Stimulated activated CD8-positive, alpha-beta memory T cell treated with anti-CD3 and anti-CD28 coated beads, Interleukin-12 subunit alpha, Interleukin-12 subunit beta, amount 100 ng/mL, for 24 hours (primary cell): ENCODE measurements around the gene PLXNA4.

Source experiments
- DNase-seq: peaks from one replicate; pipeline ENCODE4 v3.0.0-alpha.2; 2020; ENCODE audit errors: extremely low read depth

Gene PLXNA4

GRCh38 chr7:132500727-132501440, 75.4 kb downstream of the PLXNA4 start:
- no peak for DNase-seq

- DNase-seq = no peak
These were observed 76.8 kb downstream of the PLXNA4 start for GRCh38 chr7:132499487-132499886.

GRCh38 chr7:132499065-132499464, 77.2 kb downstream of the PLXNA4 start:
- DNase-seq = no peak

GRCh38 chr7:132498319-132498718, 78.0 kb downstream of the PLXNA4 start:
- no peak for DNase-seq

- DNase-seq = no peak
These were observed 79.2 kb downstream of the PLXNA4 start for GRCh38 chr7:132497098-132497497.

- DNase-seq = no peak
These were observed 80.3 kb downstream of the PLXNA4 start for GRCh38 chr7:132495936-132496335.

GRCh38 chr7:132494474-132494873, 81.8 kb downstream of the PLXNA4 start:
- no peak for DNase-seq

- no peak for DNase-seq
These were observed 83.3 kb downstream of the PLXNA4 start for GRCh38 chr7:132492823-132493445.

GRCh38 chr7:132491391-132491945, 84.8 kb downstream of the PLXNA4 start:
- DNase-seq = no peak

GRCh38 chr7:132490474-132490873, 85.8 kb downstream of the PLXNA4 start:
- DNase-seq = no peak

GRCh38 chr7:132489776-132490237, 86.5 kb downstream of the PLXNA4 start:
- DNase-seq = no peak

- no peak for DNase-seq
These were observed 87.5 kb downstream of the PLXNA4 start for GRCh38 chr7:132488634-132489302.

- no peak for DNase-seq
These were observed 90.0 kb downstream of the PLXNA4 start for GRCh38 chr7:132486274-132486610.

GRCh38 chr7:132485600-132486273, 90.5 kb downstream of the PLXNA4 start:
- no peak for DNase-seq

- no peak for DNase-seq
These were observed 91.1 kb downstream of the PLXNA4 start for GRCh38 chr7:132485136-132485535.

GRCh38 chr7:132482866-132483265, 93.4 kb downstream of the PLXNA4 start:
- DNase-seq = no peak

GRCh38 chr7:132480534-132480933, 95.7 kb downstream of the PLXNA4 start:
- DNase-seq = no peak

GRCh38 chr7:132476541-132476940, 99.7 kb downstream of the PLXNA4 start:
- no peak for DNase-seq

GRCh38 chr7:132475669-132476116, 100.6 kb downstream of the PLXNA4 start:
- DNase-seq = no peak

- DNase-seq = no peak
These were observed 101.1 kb downstream of the PLXNA4 start for GRCh38 chr7:132475037-132475668.

- DNase-seq = no peak
These were observed 103.7 kb downstream of the PLXNA4 start for GRCh38 chr7:132472463-132473120.
